Erythroblast (primary cell): ENCODE data around the gene SYNPO2.

ENCODE experiments used
- GATA1 ChIP-seq: IDR thresholded peaks from 2 replicates; pipeline ENCODE4 v1.6.1; 2011; ENCODE audit warnings: low read depth, mild to moderate bottlenecking, control low read depth, low read length, moderate library complexity
- POLR2A ChIP-seq: IDR thresholded peaks from 2 replicates; pipeline ENCODE4 v1.6.1; 2011; ENCODE audit warnings: mild to moderate bottlenecking, low read length

DNA sequence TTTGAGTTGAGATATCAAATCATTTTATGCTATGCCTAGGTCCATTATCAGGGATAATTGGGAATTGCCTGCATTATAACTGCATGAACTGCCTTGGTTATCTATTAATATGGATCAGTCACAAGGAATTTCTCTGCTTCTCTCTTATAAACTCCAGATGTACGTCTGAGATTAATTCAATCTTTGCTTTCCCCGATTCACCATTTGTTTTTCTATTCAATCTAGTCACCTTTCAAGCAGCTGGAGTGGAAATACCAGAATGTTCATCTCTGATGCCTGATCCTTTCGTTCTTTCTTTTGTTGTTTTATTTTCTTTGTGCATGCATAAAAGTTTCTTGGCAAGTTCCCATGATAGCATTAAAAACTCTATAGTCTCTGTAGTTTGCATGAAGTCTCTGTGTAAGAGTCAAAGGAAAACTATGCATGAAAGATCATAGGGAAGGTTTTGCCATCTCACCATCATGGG lies 22.6 kb downstream of the SYNPO2 start:
- TF ChIP-seq POLR2A (no peak), GATA1 (no peak)
